Mucosa of rectum (tissue), 2 donors: ENCODE results near the gene SYNC.
"Not testable (repeated sequence)": the region's sequence is repeated elsewhere in the genome, so short reads cannot be mapped to it uniquely, and the experiment has no call there.

Experiments
- H3K27ac ChIP-seq, 2 donors: one replicate each; pipeline ENCODE4 v1.7.0; 2013; ENCODE audit warnings: inconsistent platforms in 2 of 2, low read depth in 2 of 2, low read length in 2 of 2
- H3K27me3 ChIP-seq, 2 donors: one replicate each; pipeline ENCODE4 v1.7.0; 2013; ENCODE audit warnings: low read length in 2 of 2; ENCODE audit not compliant: control insufficient read depth in 2 of 2, insufficient read depth in 2 of 2
- H3K36me3 ChIP-seq, 2 donors: one replicate each; pipeline ENCODE4 v1.7.0; 2013; ENCODE audit warnings: low read length in 2 of 2; ENCODE audit not compliant: control insufficient read depth in 2 of 2, insufficient read depth in 2 of 2
- H3K4me1 ChIP-seq, 2 donors: one replicate each; pipeline ENCODE4 v1.7.0; 2013; ENCODE audit warnings: low read length in 2 of 2, mild to moderate bottlenecking in 1 of 2; ENCODE audit not compliant: control insufficient read depth in 2 of 2, insufficient read depth in 2 of 2
- H3K4me3 ChIP-seq, 2 donors: one replicate each; pipeline ENCODE4 v1.7.0; 2013; ENCODE audit warnings: low read length in 2 of 2
- H3K9ac ChIP-seq, 2 donors: one replicate each; pipeline ENCODE4 v1.7.0; 2013; ENCODE audit warnings: low read length in 2 of 2, low read depth in 1 of 2, mild to moderate bottlenecking in 1 of 2
- H3K9me3 ChIP-seq, 2 donors: one replicate each; pipeline ENCODE4 v1.7.0; 2013; ENCODE audit warnings: low read length in 2 of 2; ENCODE audit not compliant: control insufficient read depth in 2 of 2
- donor health status: healthy.
- donor health status: Normal muscosa, but diverticular disease.

Gene SYNC

GRCh38 chr1:32647308-32648134 is 55.0 kb downstream of the SYNC start:
- H3K9ac ChIP-seq: no peak overlapping the region
- no peak overlapping the region for H3K4me3 ChIP-seq
- peaks cover 10 to 15% of the 10 kb centered on the region in 2 donors for H3K4me1 ChIP-seq
- no peak overlapping the region for H3K27ac ChIP-seq
- H3K36me3 ChIP-seq: peaks cover 0 to 8% of the 10 kb centered on the region in 2 donors
- no peaks in the 10 kb centered on the region for H3K9me3 ChIP-seq
- H3K27me3 ChIP-seq: no peaks in the 10 kb centered on the region

- no peaks in the 10 kb centered on the region for H3K27me3 ChIP-seq
- H3K9me3 ChIP-seq: no peaks in the 10 kb centered on the region
- H3K4me3 ChIP-seq: no peak overlapping the region
- no peak overlapping the region for H3K9ac ChIP-seq
- peaks cover 2 to 5% of the 10 kb centered on the region in 2 donors for H3K4me1 ChIP-seq
- no peak overlapping the region for H3K27ac ChIP-seq
- peaks cover 0 to 8% of the 10 kb centered on the region in 2 donors for H3K36me3 ChIP-seq
Observed at GRCh38 chr1:32644426-32644825, 58.1 kb downstream of the SYNC start.

GRCh38 chr1:32642292-32642827 is 60.2 kb downstream of the SYNC start:
- H3K36me3 ChIP-seq, H3K9ac ChIP-seq, H3K4me1 ChIP-seq, H3K27me3 ChIP-seq, H3K9me3 ChIP-seq, H3K4me3 ChIP-seq, H3K27ac ChIP-seq: not testable (repeated sequence)

GRCh38 chr1:32639489-32640075 is 63.0 kb downstream of the SYNC start:
- no peaks in the 10 kb centered on the region for H3K9me3 ChIP-seq
- H3K4me3 ChIP-seq: no peak overlapping the region
- H3K27me3 ChIP-seq: no peaks in the 10 kb centered on the region
- no peaks in the 10 kb centered on the region for H3K4me1 ChIP-seq
- H3K36me3 ChIP-seq: no peaks in the 10 kb centered on the region
- no peak overlapping the region for H3K27ac ChIP-seq
- H3K9ac ChIP-seq: no peak overlapping the region

- Histone ChIP-seq H3K4me1 (no peaks in the 10 kb centered on the region), H3K4me3 (no peak overlapping the region), H3K9ac (no peak overlapping the region), H3K27ac (no peak overlapping the region), H3K27me3 (no peaks in the 10 kb centered on the region), H3K9me3 (no peaks in the 10 kb centered on the region), H3K36me3 (peaks cover 4 to 6% of the 10 kb centered on the region in 2 donors)
Observed at GRCh38 chr1:32636914-32637645, 65.5 kb downstream of the SYNC start.

- H3K4me3 ChIP-seq: no peak overlapping the region
- H3K4me1 ChIP-seq: no peaks in the 10 kb centered on the region
- no peaks in the 10 kb centered on the region for H3K27me3 ChIP-seq
- H3K36me3 ChIP-seq: peaks cover 4 to 9% of the 10 kb centered on the region in 2 donors
- no peak overlapping the region for H3K9ac ChIP-seq
- no peak overlapping the region for H3K27ac ChIP-seq
- no peaks in the 10 kb centered on the region for H3K9me3 ChIP-seq
Observed at GRCh38 chr1:32635508-32636277, 66.9 kb downstream of the SYNC start.

- Histone ChIP-seq H3K27me3 (no peaks in the 10 kb centered on the region), H3K36me3 (peaks cover 9 to 15% of the 10 kb centered on the region in 2 donors), H3K4me1 (no peaks in the 10 kb centered on the region), H3K27ac (no peak overlapping the region), H3K9ac (no peak overlapping the region), H3K4me3 (no peak overlapping the region), H3K9me3 (no peaks in the 10 kb centered on the region)
Observed at GRCh38 chr1:32632829-32633228, 69.7 kb downstream of the SYNC start.

- not testable (repeated sequence) for H3K4me1 ChIP-seq, H3K9me3 ChIP-seq, H3K9ac ChIP-seq, H3K4me3 ChIP-seq, H3K27me3 ChIP-seq, H3K27ac ChIP-seq
- peaks cover 15 to 20% of the 10 kb centered on the region in 2 donors for H3K36me3 ChIP-seq
Observed at GRCh38 chr1:32630173-32630572, 72.4 kb downstream of the SYNC start.
